Duodenal mucosa (tissue), 2 donors: ENCODE data around the gene MRPL10.

ENCODE experiments used
- H3K27ac ChIP-seq: one replicate; pipeline ENCODE4 v1.7.0; 2013; ENCODE audit warnings: low read depth, low read length
- H3K27me3 ChIP-seq, 2 donors: one replicate each; pipeline ENCODE4 v1.7.0; 2013; ENCODE audit warnings: low read length in 2 of 2, control low read depth in 1 of 2; ENCODE audit not compliant: insufficient read depth in 2 of 2, control insufficient read depth in 1 of 2
- H3K36me3 ChIP-seq, 2 donors: one replicate each; pipeline ENCODE4 v1.7.0; 2013; ENCODE audit warnings: low read length in 2 of 2, control low read depth in 1 of 2; ENCODE audit not compliant: insufficient read depth in 2 of 2, control insufficient read depth in 1 of 2
- H3K4me1 ChIP-seq, 2 donors: one replicate each; pipeline ENCODE4 v1.7.0; 2013; ENCODE audit warnings: low read length in 2 of 2, control low read depth in 1 of 2; ENCODE audit not compliant: insufficient read depth in 2 of 2, control insufficient read depth in 1 of 2
- H3K4me3 ChIP-seq, 2 donors: one replicate each; pipeline ENCODE4 v1.7.0; 2013; ENCODE audit warnings: low read length in 2 of 2, low read depth in 1 of 2
- H3K9ac ChIP-seq, 2 donors: one replicate each; pipeline ENCODE4 v1.7.0; 2013; ENCODE audit warnings: low read length in 2 of 2, low read depth in 1 of 2
- H3K9me3 ChIP-seq, 2 donors: one replicate each; pipeline ENCODE4 v1.7.0; 2013; ENCODE audit warnings: low read length in 2 of 2, control low read depth in 1 of 2; ENCODE audit not compliant: control insufficient read depth in 1 of 2

MRPL10 gene

GRCh38 chr17:47813512-47814031 lies 17.8 kb downstream of the MRPL10 start:
- peaks cover 32 to 44% of the 10 kb centered on the region in 2 donors for H3K4me1 ChIP-seq
- H3K4me3 ChIP-seq = no peak overlapping the region
- peaks cover 62 to 95% of the 10 kb centered on the region in 2 donors for H3K36me3 ChIP-seq
- no peak overlapping the region for H3K9ac ChIP-seq
- no peaks in the 10 kb centered on the region for H3K27me3 ChIP-seq
- H3K9me3 ChIP-seq = no peaks in the 10 kb centered on the region
- H3K27ac ChIP-seq = no peak overlapping the region

GRCh38 chr17:47813077-47813476 lies 18.3 kb downstream of the MRPL10 start:
- Histone ChIP-seq H3K27ac (no peak overlapping the region), H3K27me3 (no peaks in the 10 kb centered on the region), H3K4me1 (peaks cover 32 to 44% of the 10 kb centered on the region in 2 donors), H3K36me3 (peaks cover 62 to 95% of the 10 kb centered on the region in 2 donors), H3K9me3 (no peaks in the 10 kb centered on the region), H3K4me3 (no peak overlapping the region), H3K9ac (no peak overlapping the region)

- Histone ChIP-seq H3K9ac (no peak overlapping the region), H3K27ac (no peak overlapping the region), H3K4me1 (peaks cover 32 to 44% of the 10 kb centered on the region in 2 donors), H3K27me3 (no peaks in the 10 kb centered on the region), H3K9me3 (no peaks in the 10 kb centered on the region), H3K4me3 (no peak overlapping the region), H3K36me3 (peaks cover 56 to 95% of the 10 kb centered on the region in 2 donors)
Measured at GRCh38 chr17:47812146-47812920, 19.0 kb downstream of the MRPL10 start.

GRCh38 chr17:47811709-47812108 lies 19.6 kb downstream of the MRPL10 start:
- Histone ChIP-seq H3K27ac (no peak overlapping the region), H3K9me3 (no peaks in the 10 kb centered on the region), H3K4me1 (peaks cover 32 to 44% of the 10 kb centered on the region in 2 donors), H3K27me3 (no peaks in the 10 kb centered on the region), H3K9ac (peak overlapping the region in 1 of 2 donors; percentile 55), H3K4me3 (no peak overlapping the region), H3K36me3 (peaks cover 54 to 95% of the 10 kb centered on the region in 2 donors)

GRCh38 chr17:47810901-47811635 lies 20.3 kb downstream of the MRPL10 start:
- Histone ChIP-seq H3K9ac (peak overlapping the region; percentile 25 to 55), H3K4me3 (peak overlapping the region in 1 of 2 donors; percentile 32), H3K27ac (peak overlapping the region; percentile 55), H3K9me3 (no peaks in the 10 kb centered on the region), H3K4me1 (peaks cover 32 to 44% of the 10 kb centered on the region in 2 donors), H3K36me3 (peaks cover 49 to 95% of the 10 kb centered on the region in 2 donors), H3K27me3 (no peaks in the 10 kb centered on the region)

GRCh38 chr17:47810200-47810821 lies 21.0 kb downstream of the MRPL10 start:
- H3K27ac ChIP-seq = peak overlapping the region; percentile 68
- H3K4me1 ChIP-seq = peaks cover 32 to 44% of the 10 kb centered on the region in 2 donors
- peak overlapping the region in 1 of 2 donors; percentile 32 for H3K4me3 ChIP-seq
- peak overlapping the region; percentile 25 to 43 for H3K9ac ChIP-seq
- H3K9me3 ChIP-seq = no peaks in the 10 kb centered on the region
- peaks cover 42 to 87% of the 10 kb centered on the region in 2 donors for H3K36me3 ChIP-seq
- H3K27me3 ChIP-seq = no peaks in the 10 kb centered on the region

GRCh38 chr17:47808830-47809480 lies 22.4 kb downstream of the MRPL10 start:
- no peak overlapping the region for H3K9ac ChIP-seq
- H3K27ac ChIP-seq = no peak overlapping the region
- H3K36me3 ChIP-seq = peaks cover 30 to 74% of the 10 kb centered on the region in 2 donors

GRCh38 chr17:47808036-47808829 lies 23.1 kb downstream of the MRPL10 start:
- Histone ChIP-seq H3K4me1 (peaks cover 32 to 36% of the 10 kb centered on the region in 2 donors), H3K4me3 (no peak overlapping the region), H3K9me3 (no peaks in the 10 kb centered on the region), H3K27ac (no peak overlapping the region), H3K9ac (no peak overlapping the region), H3K36me3 (peaks cover 28 to 70% of the 10 kb centered on the region in 2 donors), H3K27me3 (no peaks in the 10 kb centered on the region)

More at GRCh38 chr17:47808830-47809480, 22.4 kb downstream of the MRPL10 start:
- Histone ChIP-seq H3K9me3 (no peaks in the 10 kb centered on the region), H3K4me1 (peaks cover 32 to 36% of the 10 kb centered on the region in 2 donors), H3K4me3 (no peak overlapping the region), H3K27me3 (no peaks in the 10 kb centered on the region)

- no peaks in the 10 kb centered on the region for H3K9me3 ChIP-seq
- no peak overlapping the region for H3K9ac ChIP-seq
- no peak overlapping the region for H3K27ac ChIP-seq
- no peak overlapping the region for H3K4me3 ChIP-seq
- H3K4me1 ChIP-seq = peaks cover 29 to 32% of the 10 kb centered on the region in 2 donors
- H3K36me3 ChIP-seq = peaks cover 20 to 62% of the 10 kb centered on the region in 2 donors
- H3K27me3 ChIP-seq = no peaks in the 10 kb centered on the region
Measured at GRCh38 chr17:47807421-47807820, 23.9 kb downstream of the MRPL10 start.
